Measurements from ENCODE around the gene KIAA1671. TPM values are rescaled to one million over a fixed set of nuclear protein-coding genes. Genes with fewer than 3 reads are reported as not detected.
"Not testable (repeated sequence)": the region's sequence is repeated elsewhere in the genome, so short reads cannot be mapped to it uniquely, and the experiment has no call there.

The KIAA1671 gene
- total RNA-seq, 1 donor = 10.7 TPM

DNA sequence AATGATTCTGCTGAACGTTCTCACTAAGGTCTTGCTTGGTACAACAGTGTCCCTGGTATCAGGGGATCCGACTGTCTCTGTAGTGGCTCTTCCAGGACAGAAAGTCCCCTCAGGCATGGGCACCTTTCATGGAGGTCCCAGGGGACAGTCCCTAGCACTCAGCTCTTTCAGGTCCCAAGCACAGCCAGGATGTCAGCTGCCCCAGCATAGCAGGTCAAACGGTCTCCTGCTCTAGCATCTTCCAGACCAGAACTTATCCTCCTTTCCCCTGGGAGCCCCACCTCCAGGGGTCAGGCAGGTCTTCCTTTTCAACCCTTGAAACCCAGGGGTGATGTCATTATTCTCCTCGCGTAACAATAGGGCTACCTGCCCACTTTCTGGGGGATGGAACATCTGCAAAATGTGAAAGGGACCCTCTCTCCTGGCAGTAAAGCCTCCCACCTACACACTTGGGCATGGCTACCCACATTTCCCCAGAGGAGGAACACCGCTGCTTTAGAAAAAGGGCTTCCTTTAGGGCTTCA is 222.4 kb downstream of the KIAA1671 start:
- no peak for DNase-seq (ENCODE audit: low read depth)
- H3K4me3 ChIP-seq (ENCODE audit: low read depth, low read length) = no peak overlapping the region
- TF ChIP-seq, protein P1, sequence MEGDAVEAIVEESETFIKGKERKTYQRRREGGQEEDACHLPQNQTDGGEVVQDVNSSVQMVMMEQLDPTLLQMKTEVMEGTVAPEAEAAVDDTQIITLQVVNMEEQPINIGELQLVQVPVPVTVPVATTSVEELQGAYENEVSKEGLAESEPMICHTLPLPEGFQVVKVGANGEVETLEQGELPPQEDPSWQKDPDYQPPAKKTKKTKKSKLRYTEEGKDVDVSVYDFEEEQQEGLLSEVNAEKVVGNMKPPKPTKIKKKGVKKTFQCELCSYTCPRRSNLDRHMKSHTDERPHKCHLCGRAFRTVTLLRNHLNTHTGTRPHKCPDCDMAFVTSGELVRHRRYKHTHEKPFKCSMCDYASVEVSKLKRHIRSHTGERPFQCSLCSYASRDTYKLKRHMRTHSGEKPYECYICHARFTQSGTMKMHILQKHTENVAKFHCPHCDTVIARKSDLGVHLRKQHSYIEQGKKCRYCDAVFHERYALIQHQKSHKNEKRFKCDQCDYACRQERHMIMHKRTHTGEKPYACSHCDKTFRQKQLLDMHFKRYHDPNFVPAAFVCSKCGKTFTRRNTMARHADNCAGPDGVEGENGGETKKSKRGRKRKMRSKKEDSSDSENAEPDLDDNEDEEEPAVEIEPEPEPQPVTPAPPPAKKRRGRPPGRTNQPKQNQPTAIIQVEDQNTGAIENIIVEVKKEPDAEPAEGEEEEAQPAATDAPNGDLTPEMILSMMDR (IDR thresholded peaks at IDR 0.05; ENCODE audit: insufficient read depth, low read length) = no peak

DNA sequence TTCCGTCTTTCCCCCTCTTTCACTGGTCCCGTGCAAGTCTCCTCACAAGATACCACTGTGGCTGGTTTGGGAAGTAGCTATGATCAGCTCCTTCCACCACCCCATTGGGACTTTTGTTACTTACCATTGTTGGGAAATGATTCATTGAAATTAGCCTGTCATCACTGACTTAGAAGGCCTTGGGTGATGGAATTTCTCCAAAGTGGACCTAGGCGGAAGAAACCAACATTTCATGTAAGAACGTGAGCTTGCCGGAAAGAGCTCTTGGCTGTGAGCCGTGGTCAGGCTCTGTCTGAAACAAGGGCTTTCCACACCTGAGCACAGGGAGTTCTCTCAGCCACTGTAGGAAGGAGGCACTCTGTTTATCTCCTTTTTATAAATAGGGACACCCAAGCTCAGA is 223.7 kb downstream of the KIAA1671 start:
- TF ChIP-seq, protein P1 (IDR thresholded peaks at IDR 0.05; ENCODE audit: insufficient read depth, low read length) = no peak
- peak; percentile 5 for DNase-seq (ENCODE audit: low read depth)
- no peak overlapping the region for H3K4me3 ChIP-seq (ENCODE audit: low read depth, low read length)

DNA sequence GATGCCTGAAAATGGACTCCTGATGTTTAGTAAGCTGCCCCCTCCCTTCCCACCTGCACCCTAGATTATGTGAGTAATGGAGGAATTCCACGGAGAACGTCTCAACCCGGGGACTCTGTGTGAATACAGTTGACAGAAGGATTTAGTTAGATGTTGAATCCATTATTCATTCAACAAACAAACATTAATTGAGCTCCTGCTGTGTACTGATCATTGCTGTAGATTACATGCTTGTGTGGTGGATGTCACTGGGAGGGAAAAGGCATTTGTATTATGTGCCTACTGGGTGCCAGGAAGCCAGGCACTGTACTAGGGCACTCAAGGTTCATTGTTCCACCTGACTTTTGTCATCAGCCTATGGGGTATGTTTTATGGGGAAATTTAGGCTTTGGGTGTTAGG is 224.3 kb downstream of the KIAA1671 start:
- no peak overlapping the region for H3K4me3 ChIP-seq (ENCODE audit: low read depth, low read length)
- TF ChIP-seq, protein P1 (IDR thresholded peaks at IDR 0.05; ENCODE audit: insufficient read depth, low read length) = no peak
- DNase-seq (ENCODE audit: low read depth) = no peak

DNA sequence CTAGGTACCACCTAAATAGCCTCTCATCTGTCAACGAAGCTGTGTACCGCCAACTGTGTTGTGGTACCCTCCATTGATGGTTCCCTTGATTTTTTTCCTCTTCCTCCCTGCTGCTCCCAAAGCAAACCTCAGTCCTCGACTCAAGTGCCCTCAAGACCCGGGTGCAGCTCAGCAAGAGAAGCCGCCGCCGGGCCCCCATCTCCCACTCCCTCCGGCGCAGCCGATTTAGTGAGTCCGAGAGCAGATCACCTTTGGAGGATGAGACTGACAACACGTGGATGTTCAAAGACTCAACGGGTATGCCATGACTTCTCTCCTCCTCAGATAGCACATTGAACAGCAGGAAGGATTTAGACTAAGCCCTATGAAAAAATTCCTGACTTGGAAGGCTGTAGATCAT is 224.7 kb downstream of the KIAA1671 start:
- H3K4me3 ChIP-seq (ENCODE audit: low read depth, low read length) = no peak overlapping the region
- TF ChIP-seq, protein P1 (IDR thresholded peaks at IDR 0.05; ENCODE audit: insufficient read depth, low read length) = no peak
- DNase-seq (ENCODE audit: low read depth) = no peak

DNA sequence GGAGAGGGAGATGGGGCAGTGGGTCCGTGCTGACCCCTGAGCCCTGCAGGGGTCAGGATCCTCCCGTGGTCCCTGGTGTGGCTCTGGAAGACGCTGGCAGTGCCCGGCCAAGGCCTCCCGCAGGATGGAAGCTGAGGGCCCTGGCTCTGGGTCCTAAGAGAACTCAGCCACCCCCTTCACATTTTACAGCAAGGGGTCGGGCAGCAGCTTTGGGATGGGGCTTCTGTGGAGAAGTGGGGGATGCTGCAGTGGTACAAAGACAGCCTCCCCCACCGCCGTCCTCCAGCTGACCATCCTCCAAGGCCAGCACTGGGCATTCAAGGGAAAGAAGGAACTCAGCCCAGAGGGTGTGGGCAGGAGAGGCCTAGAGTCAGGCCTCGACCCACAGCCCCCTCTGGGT is 225.4 kb downstream of the KIAA1671 start:
- H3K4me3 ChIP-seq (ENCODE audit: low read depth, low read length) = no peak overlapping the region
- TF ChIP-seq, protein P1 (IDR thresholded peaks at IDR 0.05; ENCODE audit: insufficient read depth, low read length) = no peak
- no peak for DNase-seq (ENCODE audit: low read depth)

DNA sequence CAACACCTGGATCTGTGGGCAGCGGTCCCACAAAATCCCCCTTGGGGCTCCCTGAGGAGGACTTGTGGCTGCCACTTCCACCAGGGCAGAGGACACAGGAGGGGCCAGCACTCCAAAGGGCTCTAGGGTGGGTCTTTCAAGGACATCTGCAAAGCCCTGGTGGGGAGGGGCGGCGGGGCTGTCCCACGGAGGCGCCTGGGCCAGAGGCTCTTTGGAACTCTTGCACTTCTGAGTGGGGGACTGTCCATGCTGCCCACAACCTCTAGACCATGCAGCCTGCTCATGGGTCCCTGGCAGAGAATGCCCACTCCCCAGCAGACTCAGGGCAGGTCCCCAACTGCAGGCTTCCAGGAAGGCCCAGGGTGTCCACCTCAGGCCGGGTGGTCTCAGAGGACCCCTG is 225.8 kb downstream of the KIAA1671 start:
- H3K4me3 ChIP-seq (ENCODE audit: low read depth, low read length); DNase-seq (ENCODE audit: low read depth): not testable (repeated sequence)

DNA sequence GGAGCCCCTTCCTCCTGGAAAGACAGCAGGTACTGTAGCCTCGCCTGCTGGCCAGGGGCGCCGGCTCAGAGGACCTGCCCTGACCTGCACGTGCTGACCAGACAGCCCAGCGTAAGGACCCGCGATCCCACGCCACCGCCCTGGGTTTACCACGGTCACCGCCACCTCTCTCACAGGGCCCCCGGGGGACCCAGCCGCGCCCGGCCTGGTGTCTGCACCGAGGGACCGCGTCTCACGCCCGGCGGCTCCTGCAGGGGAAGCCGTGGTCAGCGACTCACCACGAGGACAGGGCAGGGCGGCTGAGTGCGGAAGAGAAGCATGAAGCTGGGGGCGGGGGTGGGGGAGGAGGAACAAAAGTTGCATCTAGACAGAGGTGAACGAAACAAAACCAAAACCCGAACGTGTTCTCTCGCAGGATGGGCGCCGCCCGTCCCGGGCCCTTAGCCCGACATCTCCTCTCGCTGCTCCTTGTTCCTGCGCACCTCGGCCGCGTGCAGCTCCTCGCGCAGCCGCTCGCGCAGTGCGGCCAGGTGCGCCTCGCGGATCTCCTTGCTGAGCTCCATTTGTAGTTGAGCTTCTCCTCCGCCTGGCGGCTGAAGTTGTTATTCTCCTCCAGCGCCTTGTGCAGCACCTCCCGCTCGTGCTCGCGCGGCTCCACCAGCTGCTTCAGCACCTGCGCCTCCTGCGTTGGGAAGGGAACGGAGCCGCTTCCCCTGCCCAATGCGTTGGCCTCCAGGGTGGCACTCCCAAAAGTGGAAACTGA is 226.5 kb downstream of the KIAA1671 start:
- DNase-seq (ENCODE audit: low read depth); H3K4me3 ChIP-seq (ENCODE audit: low read depth, low read length): not testable (repeated sequence)

All from fibroblast of the aortic adventitia (primary cell).